C4-2B (cell line): ENCODE data around the gene KRTAP5-9.

Source experiments
- H3K27ac ChIP-seq: fragments of 450-650 bp; 2 replicates; pipeline ENCODE4 v1.5.1; 2017
- CTCF ChIP-seq: fragments of 450-650 bp; conservative IDR thresholded peaks from 2 replicates; pipeline ENCODE4 v1.5.1; 2017; ENCODE audit warnings: mild to moderate bottlenecking
- ZFX ChIP-seq: fragments of 450-650 bp; IDR thresholded peaks from 2 replicates; pipeline ENCODE4 v1.6.1; 2017

KRTAP5-9 gene

GRCh38 chr11:71548120-71548519 lies at the start of gene KRTAP5-9:
Gene KRTAP5-9, plus strand, starts transcription at chr11:71548420. Its CDS starts 238 bp downstream, at chr11:71548658.
- no peak within 1 kb of the TSS for H3K27ac ChIP-seq
- no peak for TF ChIP-seq CTCF

GRCh38 chr11:71499125-71499524 lies 49.1 kb upstream of the KRTAP5-9 start:
- TF ChIP-seq CTCF = no peak
- no peak for TF ChIP-seq ZFX
- no peak overlapping the region for H3K27ac ChIP-seq

- H3K27ac ChIP-seq = no peak overlapping the region
- no peak for TF ChIP-seq ZFX
- TF ChIP-seq CTCF = no peak
Measured at GRCh38 chr11:71499546-71499945, 48.7 kb upstream of the KRTAP5-9 start.

GRCh38 chr11:71500601-71501021 lies 47.6 kb upstream of the KRTAP5-9 start:
- no peak overlapping the region for H3K27ac ChIP-seq
- no peak for TF ChIP-seq ZFX
- TF ChIP-seq CTCF = no peak

- no peak overlapping the region for H3K27ac ChIP-seq
Measured at GRCh38 chr11:71501071-71501985, 46.9 kb upstream of the KRTAP5-9 start.

GRCh38 chr11:71502026-71502425 lies 46.2 kb upstream of the KRTAP5-9 start:
- no peak overlapping the region for H3K27ac ChIP-seq
- no peak for TF ChIP-seq ZFX
- TF ChIP-seq CTCF = no peak

More at GRCh38 chr11:71501071-71501985, 46.9 kb upstream of the KRTAP5-9 start:
- TF ChIP-seq ZFX (no peak), CTCF (no peak)

GRCh38 chr11:71502871-71503435 lies 45.3 kb upstream of the KRTAP5-9 start:
- H3K27ac ChIP-seq = no peak overlapping the region

More at GRCh38 chr11:71502871-71503435, 45.3 kb upstream of the KRTAP5-9 start:
- TF ChIP-seq CTCF = no peak
- no peak for TF ChIP-seq ZFX
